HEK293 (cell line): Measurements from ENCODE around the gene ARHGEF12.

ENCODE experiments used
- CTCF ChIA-PET: fragments of 350-600 bp; formaldehyde crosslinking; extraction: SDS; loops from one replicate; lab custom pipeline; 2021; ENCODE audit warnings: antibody characterized with exemption; lab: Yijun Ruan, JAX
- POLR2A ChIA-PET: fragments of 300-600 bp; formaldehyde crosslinking; extraction: SDS; loops from one replicate; lab custom pipeline; 2020; ENCODE audit warnings: antibody characterized with exemption, inconsistent platforms; lab: Yijun Ruan, JAX
- H3K27ac ChIP-seq: fragments of 200-500 bp; sonication (Bioruptor generic); 2 replicates; pipeline ENCODE4 v1.5.1; 2014; ENCODE audit warnings: low read depth, low read length, control low read depth, inconsistent platforms; ENCODE audit errors: extremely low read depth
- H3K36me3 ChIP-seq, 2 experiments: fragments of 200-500 bp in 1 of 2; sonication (Bioruptor generic) in 1 of 2; 1 replicate in 1 of 2; 2 replicates in 1 of 2; pipeline ENCODE4 v1.5.1; 2014 to 2017; ENCODE audit warnings: inconsistent platforms in 2 of 2, low read length in 2 of 2; ENCODE audit not compliant: control insufficient read depth in 2 of 2, insufficient read depth in 1 of 2
- H3K4me1 ChIP-seq: fragments of 200-500 bp; sonication (Bioruptor generic); 2 replicates; pipeline ENCODE4 v1.5.1; 2014; ENCODE audit warnings: mild to moderate bottlenecking, low read length, inconsistent platforms; ENCODE audit not compliant: control insufficient read depth, insufficient read depth
- H3K4me3 ChIP-seq: 2 replicates; pipeline ENCODE4 v1.5.1; 2011; ENCODE audit warnings: low read depth, mild to moderate bottlenecking, control low read depth, low read length, moderate library complexity
- H3K9me3 ChIP-seq: fragments of 200-500 bp; sonication (Bioruptor generic); 2 replicates; pipeline ENCODE4 v1.5.1; 2014; ENCODE audit warnings: low read depth, low read length, inconsistent platforms; ENCODE audit not compliant: control insufficient read depth, insufficient read depth
- SETDB1 ChIP-seq: IDR thresholded peaks from one replicate; pipeline ENCODE4 v1.6.1; 2017; ENCODE audit warnings: mild to moderate bottlenecking, low read length, moderate library complexity, mixed read lengths; ENCODE audit not compliant: insufficient read length
- ZNF239 ChIP-seq: fragments of 450-650 bp; formaldehyde crosslinking; IDR thresholded peaks from 2 replicates; pipeline ENCODE4 v1.5.1; 2016; ENCODE audit warnings: missing biosample characterization, missing genetic modification characterization
- ZNF354C ChIP-seq: fragments of 450-650 bp; formaldehyde crosslinking; IDR thresholded peaks from 2 replicates; pipeline ENCODE4 v1.5.1; 2016; ENCODE audit warnings: missing biosample characterization, missing genetic modification characterization, low read depth, borderline replicate concordance
- ZNF391 ChIP-seq: fragments of 450-650 bp; formaldehyde crosslinking; IDR thresholded peaks from 2 replicates; pipeline ENCODE4 v1.5.1; 2016; ENCODE audit warnings: low read depth, missing biosample characterization, missing genetic modification characterization, borderline replicate concordance
- ZNF423 ChIP-seq: fragments of 450-650 bp; formaldehyde crosslinking; IDR thresholded peaks from 2 replicates; pipeline ENCODE4 v1.5.1; 2016; ENCODE audit warnings: missing biosample characterization, missing genetic modification characterization
- ZNF510 ChIP-seq: fragments of 450-650 bp; formaldehyde crosslinking; IDR thresholded peaks from 2 replicates; pipeline ENCODE4 v1.5.1; 2018; ENCODE audit warnings: mild to moderate bottlenecking, missing genetic modification characterization, missing biosample characterization; ENCODE audit not compliant: insufficient replicate concordance
- ZNF521 ChIP-seq: fragments of 450-650 bp; formaldehyde crosslinking; IDR thresholded peaks from 2 replicates; pipeline ENCODE4 v1.5.1; 2017; ENCODE audit warnings: missing biosample characterization, mild to moderate bottlenecking, missing genetic modification characterization
- ZNF544 ChIP-seq: fragments of 450-650 bp; formaldehyde crosslinking; IDR thresholded peaks from 2 replicates; pipeline ENCODE4 v1.5.0; 2017; ENCODE audit warnings: missing biosample characterization, missing genetic modification characterization
- ZNF549 ChIP-seq: fragments of 450-650 bp; IDR thresholded peaks from 2 replicates; pipeline ENCODE4 v1.5.1; 2018; ENCODE audit warnings: missing biosample characterization, missing genetic modification characterization, mild to moderate bottlenecking, inconsistent platforms, moderate library complexity
- ZNF654 ChIP-seq: fragments of 450-650 bp; formaldehyde crosslinking; IDR thresholded peaks from 2 replicates; pipeline ENCODE4 v1.5.1; 2016; ENCODE audit warnings: low read depth, missing biosample characterization, missing genetic modification characterization
- ZNF707 ChIP-seq: fragments of 450-650 bp; formaldehyde crosslinking; IDR thresholded peaks from 2 replicates; pipeline ENCODE4 v1.5.1; 2016; ENCODE audit warnings: missing biosample characterization, missing genetic modification characterization
- TF ChIP-seq, protein P1 (sequence below): fragments of 450-650 bp; formaldehyde crosslinking; IDR thresholded peaks from 2 replicates; pipeline ENCODE4 v1.5.1; 2016; ENCODE audit warnings: missing biosample characterization, missing genetic modification characterization
- TF ChIP-seq, protein P2 (sequence below): fragments of 450-650 bp; formaldehyde crosslinking; IDR thresholded peaks from 2 replicates; pipeline ENCODE4 v1.5.1; 2016; ENCODE audit warnings: missing biosample characterization, missing genetic modification characterization
- TF ChIP-seq, protein P3 (sequence below): fragments of 450-650 bp; formaldehyde crosslinking; IDR thresholded peaks from 2 replicates; pipeline ENCODE4 v1.5.1; 2017; ENCODE audit warnings: missing biosample characterization, missing genetic modification characterization
- TF ChIP-seq, protein P4 (sequence below): fragments of 450-650 bp; formaldehyde crosslinking; optimal IDR thresholded peaks from 2 replicates; pipeline ENCODE3; 2016; ENCODE audit warnings: missing biosample characterization, mild to moderate bottlenecking, missing genetic modification characterization

ARHGEF12 gene

DNA sequence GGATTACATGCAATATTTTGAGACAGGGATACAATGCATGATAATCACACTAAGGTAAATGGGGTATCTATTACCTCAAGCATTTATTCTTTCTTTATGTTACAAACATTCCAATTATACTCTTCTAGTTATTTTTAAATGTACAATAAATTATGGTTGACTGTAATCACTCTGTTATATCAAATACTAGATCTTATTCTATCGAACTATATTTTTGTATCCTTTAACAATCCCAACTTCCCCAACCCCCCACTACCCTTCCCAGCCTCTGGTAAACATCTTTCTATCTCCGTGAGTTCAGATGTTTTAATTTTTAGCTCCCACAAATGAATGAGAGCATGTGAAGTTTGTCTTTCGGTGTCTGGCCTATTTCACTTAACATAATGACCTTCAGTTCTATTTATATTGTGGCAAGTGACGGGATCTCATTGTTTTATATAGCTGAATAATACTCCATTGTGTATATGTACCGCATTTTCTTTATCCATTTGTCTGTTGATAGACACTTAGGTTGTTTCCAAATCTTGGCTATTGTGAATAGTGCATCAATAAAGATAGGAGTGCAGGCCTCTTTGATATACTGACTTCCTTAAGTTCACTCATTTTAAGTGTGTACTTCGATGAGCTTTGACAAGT, 40.5 kb downstream of the ARHGEF12 start:
- Histone ChIP-seq H3K36me3 (no peaks in the 10 kb centered on the region), H3K4me3 (no peak overlapping the region), H3K4me1 (peaks cover 2% of the 10 kb centered on the region), H3K27ac (no peak overlapping the region), H3K9me3 (no peaks in the 10 kb centered on the region)
- TF ChIP-seq ZNF239 (tag by site-specific recombination) (no peak), ZNF549 (tag by site-specific recombination) (no peak), ZNF510 (tag by site-specific recombination) (no peak), ZNF391 (tag by site-specific recombination) (no peak), ZNF707 (tag by site-specific recombination) (no peak), ZNF544 (tag by site-specific recombination) (no peak), ZNF654 (tag by site-specific recombination) (no peak), ZNF521 (no peak), ZNF423 (tag by site-specific recombination) (no peak)
- TF ChIP-seq, protein P1, sequence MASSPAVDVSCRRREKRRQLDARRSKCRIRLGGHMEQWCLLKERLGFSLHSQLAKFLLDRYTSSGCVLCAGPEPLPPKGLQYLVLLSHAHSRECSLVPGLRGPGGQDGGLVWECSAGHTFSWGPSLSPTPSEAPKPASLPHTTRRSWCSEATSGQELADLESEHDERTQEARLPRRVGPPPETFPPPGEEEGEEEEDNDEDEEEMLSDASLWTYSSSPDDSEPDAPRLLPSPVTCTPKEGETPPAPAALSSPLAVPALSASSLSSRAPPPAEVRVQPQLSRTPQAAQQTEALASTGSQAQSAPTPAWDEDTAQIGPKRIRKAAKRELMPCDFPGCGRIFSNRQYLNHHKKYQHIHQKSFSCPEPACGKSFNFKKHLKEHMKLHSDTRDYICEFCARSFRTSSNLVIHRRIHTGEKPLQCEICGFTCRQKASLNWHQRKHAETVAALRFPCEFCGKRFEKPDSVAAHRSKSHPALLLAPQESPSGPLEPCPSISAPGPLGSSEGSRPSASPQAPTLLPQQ (tag by site-specific recombination) = no peak
- TF ChIP-seq, protein P2, sequence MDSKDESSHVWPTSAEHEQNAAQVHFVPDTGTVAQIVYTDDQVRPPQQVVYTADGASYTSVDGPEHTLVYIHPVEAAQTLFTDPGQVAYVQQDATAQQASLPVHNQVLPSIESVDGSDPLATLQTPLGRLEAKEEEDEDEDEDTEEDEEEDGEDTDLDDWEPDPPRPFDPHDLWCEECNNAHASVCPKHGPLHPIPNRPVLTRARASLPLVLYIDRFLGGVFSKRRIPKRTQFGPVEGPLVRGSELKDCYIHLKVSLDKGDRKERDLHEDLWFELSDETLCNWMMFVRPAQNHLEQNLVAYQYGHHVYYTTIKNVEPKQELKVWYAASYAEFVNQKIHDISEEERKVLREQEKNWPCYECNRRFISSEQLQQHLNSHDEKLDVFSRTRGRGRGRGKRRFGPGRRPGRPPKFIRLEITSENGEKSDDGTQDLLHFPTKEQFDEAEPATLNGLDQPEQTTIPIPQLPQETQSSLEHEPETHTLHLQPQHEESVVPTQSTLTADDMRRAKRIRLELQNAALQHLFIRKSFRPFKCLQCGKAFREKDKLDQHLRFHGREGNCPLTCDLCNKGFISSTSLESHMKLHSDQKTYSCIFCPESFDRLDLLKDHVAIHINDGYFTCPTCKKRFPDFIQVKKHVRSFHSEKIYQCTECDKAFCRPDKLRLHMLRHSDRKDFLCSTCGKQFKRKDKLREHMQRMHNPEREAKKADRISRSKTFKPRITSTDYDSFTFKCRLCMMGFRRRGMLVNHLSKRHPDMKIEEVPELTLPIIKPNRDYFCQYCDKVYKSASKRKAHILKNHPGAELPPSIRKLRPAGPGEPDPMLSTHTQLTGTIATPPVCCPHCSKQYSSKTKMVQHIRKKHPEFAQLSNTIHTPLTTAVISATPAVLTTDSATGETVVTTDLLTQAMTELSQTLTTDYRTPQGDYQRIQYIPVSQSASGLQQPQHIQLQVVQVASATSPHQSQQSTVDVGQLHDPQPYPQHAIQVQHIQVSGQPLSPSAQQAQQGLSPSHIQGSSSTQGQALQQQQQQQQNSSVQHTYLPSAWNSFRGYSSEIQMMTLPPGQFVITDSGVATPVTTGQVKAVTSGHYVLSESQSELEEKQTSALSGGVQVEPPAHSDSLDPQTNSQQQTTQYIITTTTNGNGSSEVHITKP = no peak
- TF ChIP-seq, protein P3, sequence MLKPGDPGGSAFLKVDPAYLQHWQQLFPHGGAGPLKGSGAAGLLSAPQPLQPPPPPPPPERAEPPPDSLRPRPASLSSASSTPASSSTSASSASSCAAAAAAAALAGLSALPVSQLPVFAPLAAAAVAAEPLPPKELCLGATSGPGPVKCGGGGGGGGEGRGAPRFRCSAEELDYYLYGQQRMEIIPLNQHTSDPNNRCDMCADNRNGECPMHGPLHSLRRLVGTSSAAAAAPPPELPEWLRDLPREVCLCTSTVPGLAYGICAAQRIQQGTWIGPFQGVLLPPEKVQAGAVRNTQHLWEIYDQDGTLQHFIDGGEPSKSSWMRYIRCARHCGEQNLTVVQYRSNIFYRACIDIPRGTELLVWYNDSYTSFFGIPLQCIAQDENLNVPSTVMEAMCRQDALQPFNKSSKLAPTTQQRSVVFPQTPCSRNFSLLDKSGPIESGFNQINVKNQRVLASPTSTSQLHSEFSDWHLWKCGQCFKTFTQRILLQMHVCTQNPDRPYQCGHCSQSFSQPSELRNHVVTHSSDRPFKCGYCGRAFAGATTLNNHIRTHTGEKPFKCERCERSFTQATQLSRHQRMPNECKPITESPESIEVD (tag by site-specific recombination) = no peak
- TF ChIP-seq, protein P4, sequence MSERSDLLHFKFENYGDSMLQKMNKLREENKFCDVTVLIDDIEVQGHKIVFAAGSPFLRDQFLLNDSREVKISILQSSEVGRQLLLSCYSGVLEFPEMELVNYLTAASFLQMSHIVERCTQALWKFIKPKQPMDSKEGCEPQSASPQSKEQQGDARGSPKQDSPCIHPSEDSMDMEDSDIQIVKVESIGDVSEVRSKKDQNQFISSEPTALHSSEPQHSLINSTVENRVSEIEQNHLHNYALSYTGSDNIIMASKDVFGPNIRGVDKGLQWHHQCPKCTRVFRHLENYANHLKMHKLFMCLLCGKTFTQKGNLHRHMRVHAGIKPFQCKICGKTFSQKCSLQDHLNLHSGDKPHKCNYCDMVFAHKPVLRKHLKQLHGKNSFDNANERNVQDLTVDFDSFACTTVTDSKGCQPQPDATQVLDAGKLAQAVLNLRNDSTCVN = no peak
- POLR2A ChIA-PET = interaction anchor here (1.2 kb wide), 1 partner anchor 40 kb away, joined by 3 read pairs; the partner anchor contains the start of gene ARHGEF12
- CTCF ChIA-PET = no interaction called here

DNA sequence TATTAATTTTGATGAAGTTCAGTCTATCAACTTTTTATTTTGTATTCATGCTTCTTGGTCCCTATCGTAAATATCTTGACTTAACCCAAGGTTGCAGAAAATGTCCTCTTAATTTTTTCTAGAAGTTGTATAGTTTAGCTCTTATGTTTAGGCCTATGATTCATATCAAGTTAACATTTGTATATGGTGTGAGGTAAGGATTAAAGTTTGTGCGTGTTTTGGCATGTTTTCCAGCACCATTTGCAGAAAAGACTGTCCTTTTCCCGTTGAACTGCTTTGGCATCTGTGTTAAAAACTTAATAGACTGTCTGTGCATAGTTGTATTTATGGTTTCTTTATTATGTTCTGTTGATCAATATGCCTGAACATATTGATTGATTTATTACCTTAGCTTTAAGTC, 42.3 kb downstream of the ARHGEF12 start:
- TF ChIP-seq ZNF354C (tag by site-specific recombination) (no peak), SETDB1 (peak; percentile 86)
- no peak overlapping the region for H3K27ac ChIP-seq
- ChIA-PET CTCF (interaction anchor here (0.7 kb wide), 1 partner anchor 38 kb away, joined by 4 read pairs; no protein-coding TSS in a partner anchor), POLR2A (no interaction called here)
- no peak overlapping the region for H3K4me3 ChIP-seq
- no peaks in the 10 kb centered on the region for H3K9me3 ChIP-seq
- no peaks in the 10 kb centered on the region; the same call in 1 of the 2 replicates for H3K4me1 ChIP-seq
- no peaks in the 10 kb centered on the region for H3K36me3 ChIP-seq
